ENCODE results near the gene UST.
"Not testable (repeated sequence)": the region's sequence is repeated elsewhere in the genome, so short reads cannot be mapped to it uniquely, and the experiment has no call there.

The UST gene

GRCh38 chr6:148956163-148956562, 209.3 kb downstream of the UST start:
- DNase-seq = not testable (repeated sequence)

GRCh38 chr6:148957752-148958151, 210.9 kb downstream of the UST start:
- no peak for DNase-seq

- DNase-seq = no peak
Observed at GRCh38 chr6:148959008-148959407, 212.2 kb downstream of the UST start.

- no peak for DNase-seq
Observed at GRCh38 chr6:148959501-148959900, 212.7 kb downstream of the UST start.

GRCh38 chr6:148962854-148963515, 216.2 kb downstream of the UST start:
- no peak for DNase-seq

DNA sequence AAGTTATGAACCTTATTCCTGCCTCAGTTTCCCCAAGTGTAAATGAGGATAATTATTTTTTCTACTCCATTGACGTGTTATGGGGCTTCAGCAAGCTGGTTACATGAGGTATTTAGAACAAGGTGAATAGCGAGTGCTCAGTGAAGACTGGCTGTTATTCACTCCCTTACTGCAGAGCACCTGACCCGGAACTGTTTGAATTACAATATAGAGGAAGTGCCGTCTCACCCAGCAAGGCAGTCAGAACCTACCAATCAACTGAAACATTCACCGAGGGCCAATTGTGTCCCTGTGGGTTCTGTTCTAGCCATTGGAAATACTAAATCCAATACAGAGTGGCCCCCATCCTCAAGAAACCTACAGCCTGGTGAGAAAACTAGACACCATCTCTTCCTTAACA, 216.9 kb downstream of the UST start:
- DNase-seq = no peak

DNA sequence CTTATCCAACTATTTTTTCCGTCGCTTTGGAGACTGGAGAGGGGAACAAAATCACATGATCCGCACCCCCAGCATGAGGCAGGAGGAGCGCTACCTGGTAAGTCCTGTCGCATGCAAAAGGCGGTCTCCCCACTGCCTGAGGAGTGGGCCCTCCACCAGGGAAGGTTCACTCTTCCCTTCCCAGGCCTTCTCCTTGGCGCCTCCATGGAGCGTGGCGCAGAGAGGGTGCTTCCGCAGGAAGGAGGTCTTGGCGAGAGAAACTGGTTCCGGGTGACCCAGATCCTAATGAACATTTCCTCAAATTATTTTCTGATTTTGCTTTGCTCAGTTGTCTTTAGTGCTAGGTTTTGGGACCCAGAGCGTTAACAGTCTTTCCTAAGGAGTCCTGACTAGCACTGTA, 217.6 kb downstream of the UST start:
- no peak for DNase-seq

- DNase-seq = no peak
Observed at GRCh38 chr6:148965287-148965686, 218.5 kb downstream of the UST start.

- DNase-seq = peak; percentile 28
Observed at GRCh38 chr6:148967011-148967520, 220.2 kb downstream of the UST start.

DNA sequence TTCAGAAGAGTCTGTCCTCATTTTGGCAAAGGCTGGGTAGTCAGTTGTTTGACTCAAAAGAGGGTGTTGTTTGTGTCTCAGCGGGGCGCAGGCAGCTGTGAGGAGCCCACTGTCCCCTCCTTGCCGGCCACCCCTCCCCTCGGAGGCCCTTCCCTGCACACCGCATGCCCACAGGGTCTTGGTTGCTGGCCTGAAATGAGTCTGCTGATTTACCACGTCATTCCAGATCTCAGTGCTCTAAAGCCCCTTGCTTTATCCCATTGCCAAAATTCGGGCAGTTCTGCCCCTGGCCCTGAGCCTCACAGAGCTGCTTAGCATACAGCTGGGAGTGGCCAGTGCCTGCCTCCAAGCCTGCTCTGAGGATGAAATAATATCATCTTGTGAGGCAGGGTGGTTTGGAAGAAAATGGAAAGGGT, 220.7 kb downstream of the UST start:
- peak; percentile 75 for DNase-seq

DNA sequence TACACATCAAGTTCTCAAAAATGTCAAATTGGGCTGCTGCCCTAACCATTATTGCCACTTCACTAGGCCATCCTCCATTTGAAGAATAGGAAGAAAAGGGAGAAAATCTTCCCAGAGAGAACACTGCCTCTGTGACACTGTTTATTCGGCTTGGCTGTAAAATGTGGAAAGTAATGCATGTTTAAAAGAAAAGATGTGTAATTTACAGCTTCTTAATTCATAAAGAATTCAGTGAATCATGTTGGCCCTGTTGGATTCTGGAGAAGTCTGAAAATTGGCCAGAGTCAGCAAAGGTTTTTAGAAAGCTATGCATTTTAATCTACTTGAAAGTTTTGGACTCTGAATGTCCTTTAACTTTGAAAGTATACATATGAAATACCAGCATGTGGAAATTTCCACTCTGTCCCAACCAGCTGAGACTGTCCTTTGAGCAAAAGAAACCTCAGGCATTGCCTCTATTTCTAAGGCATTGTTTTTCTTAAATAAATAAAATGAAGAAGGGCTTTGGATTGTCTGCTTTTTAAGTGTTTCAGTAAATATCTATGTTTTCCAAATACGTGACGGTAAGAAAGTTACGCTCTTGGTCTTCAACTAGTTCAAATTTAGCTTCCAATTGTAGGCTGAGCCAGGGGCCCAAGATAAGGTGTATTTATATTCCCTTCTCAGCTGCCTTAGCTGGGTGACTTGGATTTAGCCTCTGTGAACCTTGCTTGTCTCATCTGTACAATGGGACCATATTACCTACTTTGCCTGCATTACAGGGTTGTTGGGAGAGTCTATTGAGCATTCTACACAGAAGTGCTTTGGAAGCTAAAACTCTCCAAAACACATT, 222.2 kb downstream of the UST start:
- no peak for DNase-seq

DNA sequence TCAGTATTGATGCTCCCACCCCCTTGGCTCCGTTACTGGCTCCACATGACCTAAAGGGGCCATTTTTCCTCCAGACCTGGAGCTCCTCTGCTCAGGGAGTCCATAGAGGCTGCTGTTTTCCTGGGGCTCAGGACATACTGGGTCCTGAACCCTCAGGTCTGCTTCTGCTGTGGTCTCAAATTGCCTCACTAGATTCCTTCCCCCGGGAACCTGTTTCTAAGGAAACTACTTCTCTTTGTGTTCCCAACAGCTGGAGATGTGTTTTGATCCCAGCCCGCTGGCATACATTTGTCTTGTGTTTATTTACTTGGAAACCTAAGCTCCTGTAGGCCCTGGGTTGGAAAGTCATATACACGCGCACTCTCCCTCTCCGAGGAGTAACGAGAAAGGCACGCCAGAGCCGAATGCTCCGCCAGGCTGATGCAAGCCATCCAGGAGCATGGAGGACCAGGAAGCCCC, 222.8 kb downstream of the UST start:
- peak; percentile 87 for DNase-seq

DNA sequence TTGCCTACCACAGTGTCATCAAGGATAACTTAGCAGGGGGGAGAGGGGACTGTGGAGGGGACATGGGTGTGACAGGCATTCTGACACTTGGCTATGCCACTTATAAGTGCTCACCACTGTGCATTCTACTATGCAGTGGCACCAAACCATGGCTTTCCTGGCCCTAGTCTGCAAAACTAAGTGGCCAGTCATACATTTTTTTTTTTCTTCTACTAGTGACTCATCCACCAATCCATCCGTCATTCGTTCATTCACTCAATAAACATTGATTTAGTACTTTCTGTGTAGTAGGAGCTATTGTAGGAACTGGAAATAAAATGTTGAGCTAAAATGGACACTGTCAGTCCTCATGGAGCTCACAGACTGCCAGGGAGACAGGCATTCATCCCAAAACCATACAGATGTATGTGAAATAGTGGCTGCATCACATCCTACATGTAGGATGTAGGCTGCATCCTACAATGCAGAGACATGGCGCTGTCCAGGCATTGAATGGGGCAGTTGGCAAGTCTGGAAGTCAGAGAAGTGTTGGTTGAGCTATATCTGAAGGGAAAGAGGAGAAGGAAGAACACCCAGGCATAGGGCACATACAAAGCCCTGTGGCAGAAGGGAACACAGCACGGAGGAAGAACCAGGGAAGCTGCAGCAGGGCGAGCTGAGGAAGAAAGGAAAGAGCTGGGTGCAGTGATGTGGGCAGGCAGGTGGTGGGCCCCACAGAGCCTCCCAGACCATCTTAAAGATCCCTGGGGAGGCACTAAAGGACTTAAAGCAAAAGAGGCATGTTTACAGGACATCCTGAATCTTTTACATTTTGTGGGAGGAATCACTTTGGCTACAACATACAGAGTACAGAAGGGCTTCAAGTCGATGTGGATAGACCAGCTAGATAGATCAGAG, 224.4 kb downstream of the UST start:
- DNase-seq = no peak

DNA sequence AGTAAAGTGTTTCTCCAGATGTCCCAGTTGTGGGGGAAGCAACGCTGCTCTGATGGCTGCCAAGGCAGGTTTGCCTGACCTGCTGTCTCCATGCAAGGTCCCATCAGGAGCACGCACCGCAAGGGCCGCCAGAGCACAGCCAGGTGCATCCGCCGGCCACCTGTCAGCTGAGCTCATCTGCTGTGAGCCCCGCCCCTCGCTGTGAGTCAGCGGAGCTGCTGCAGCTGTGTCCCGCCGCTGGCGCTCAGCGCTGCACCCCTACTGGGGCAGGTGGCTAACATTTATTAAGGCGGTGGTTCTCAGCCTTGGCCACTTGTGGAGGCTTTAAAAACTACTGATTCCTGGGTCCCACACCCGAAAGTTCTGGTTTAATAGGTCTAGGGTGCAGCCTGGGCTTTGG, 225.7 kb downstream of the UST start:
- peak; percentile 87 for DNase-seq

DNA sequence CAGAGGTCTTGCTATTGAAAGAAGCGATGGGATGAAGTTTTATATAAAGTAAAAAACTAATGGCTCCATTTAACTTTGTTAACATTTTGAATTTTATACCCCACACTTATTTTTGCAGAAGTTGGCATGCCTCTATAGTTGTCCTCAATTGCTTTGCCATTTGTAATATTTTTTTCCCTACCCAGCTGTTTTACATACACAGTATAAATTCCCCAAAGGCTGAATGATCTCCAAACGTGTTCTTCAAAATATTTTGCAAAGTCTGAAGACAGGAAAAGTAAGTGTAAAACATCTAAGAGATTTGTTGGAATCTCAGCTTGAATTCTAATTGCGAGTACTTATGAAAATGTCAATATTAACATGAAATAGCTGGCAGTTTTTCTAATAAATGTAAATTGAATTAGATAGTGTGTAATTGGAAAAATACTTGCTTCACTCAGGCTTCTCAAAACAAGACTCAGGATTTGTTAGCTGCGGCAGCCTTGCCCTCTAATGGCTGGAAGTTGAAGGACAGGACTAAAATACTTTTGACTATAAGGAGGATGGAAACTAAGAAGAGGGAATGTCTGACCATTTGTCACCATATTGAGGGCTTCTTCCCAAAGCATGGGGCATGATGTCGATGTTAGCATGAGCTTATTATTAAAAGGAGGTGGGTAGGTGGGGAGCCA, 226.8 kb downstream of the UST start:
- DNase-seq = no peak

DNA sequence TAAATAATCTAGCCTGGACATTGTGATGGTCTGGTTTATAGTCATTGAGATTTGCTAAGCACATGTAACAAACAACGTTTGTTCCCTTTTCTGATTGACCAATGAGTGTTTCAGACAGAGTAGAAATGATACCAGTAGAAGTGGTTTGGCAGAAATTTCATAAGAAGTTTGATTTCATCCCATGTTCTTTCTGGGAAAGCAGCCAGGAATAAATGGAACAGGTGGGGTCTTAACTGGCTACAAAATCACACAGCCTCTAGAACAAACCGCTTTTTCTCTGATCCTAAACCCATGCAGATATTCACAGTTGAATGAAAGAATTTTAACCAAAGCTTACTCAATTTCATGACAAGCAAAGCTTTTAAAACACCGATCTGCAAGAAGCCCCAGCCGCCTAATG, 227.5 kb downstream of the UST start:
- no peak for DNase-seq

DNA sequence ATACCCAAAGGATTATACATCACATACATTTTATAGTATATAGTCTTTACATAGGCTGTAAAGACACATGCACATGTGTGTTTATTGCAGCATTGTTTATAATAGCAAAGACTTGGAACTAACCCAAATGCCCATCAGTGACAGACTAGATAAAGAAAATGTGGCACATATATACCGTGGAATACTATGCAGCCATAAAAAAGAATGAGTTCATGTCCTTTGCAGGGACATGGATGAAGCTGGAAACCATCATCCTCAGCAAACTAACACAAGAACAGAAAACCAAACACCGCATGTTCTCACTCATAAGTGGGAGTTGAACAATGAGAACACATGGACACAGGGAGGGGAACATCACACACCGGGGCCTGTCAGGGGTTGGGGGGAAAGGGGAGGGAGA, 231.5 kb downstream of the UST start:
- DNase-seq = not testable (repeated sequence)

- no peak for DNase-seq
Observed at GRCh38 chr6:148979014-148979901, 232.4 kb downstream of the UST start.

- DNase-seq = no peak
Observed at GRCh38 chr6:148980234-148980633, 233.4 kb downstream of the UST start.

- DNase-seq = no peak
Observed at GRCh38 chr6:148981515-148981914, 234.7 kb downstream of the UST start.

DNA sequence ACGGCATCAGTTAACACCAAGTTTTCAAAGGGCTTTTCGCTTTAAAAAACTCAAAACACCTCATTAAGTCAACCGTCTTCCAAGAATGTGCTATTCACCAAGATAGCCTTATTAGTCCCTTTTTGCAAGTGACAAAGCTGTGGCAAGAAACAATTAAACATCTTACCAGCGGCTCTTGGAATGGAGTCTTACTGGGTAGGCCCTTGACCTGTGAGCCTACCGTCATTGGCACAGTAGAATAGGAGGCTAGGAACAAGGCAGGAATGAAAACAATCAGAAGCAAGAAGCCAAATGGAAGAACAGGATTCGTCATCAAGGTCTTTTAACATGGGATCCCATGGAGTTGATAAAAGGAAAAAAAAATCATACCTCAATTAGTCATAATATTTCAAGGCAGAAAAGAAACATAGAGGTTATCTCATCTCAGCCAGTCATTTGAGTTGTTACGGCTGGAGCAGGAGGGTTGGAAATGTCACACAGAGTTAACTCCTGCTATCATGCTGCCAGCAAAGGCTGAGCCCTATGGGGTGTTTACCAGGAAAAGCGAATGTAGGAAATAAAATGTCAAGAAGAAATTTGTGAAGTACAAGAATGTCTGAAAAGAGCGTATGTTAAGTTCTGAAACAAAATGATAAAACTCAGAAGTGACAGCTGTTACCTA, 236.4 kb downstream of the UST start:
- DNase-seq = no peak

Data from COR-L47 (cell line).